Neural crest cell (in vitro differentiated cells): Measurements from ENCODE around the gene PDAP1. TPM values are rescaled to one million over a fixed set of nuclear protein-coding genes. Genes with fewer than 3 reads are reported as not detected.
"Not testable (repeated sequence)": the region's sequence is repeated elsewhere in the genome, so short reads cannot be mapped to it uniquely, and the experiment has no call there.

Experiments
- DNase-seq: peaks from one replicate; pipeline ENCODE4 v3.0.0; 2021; ENCODE audit warnings: low read depth, mixed read lengths, low spot score
- H3K27ac Mint-ChIP-seq: one replicate; pipeline ENCODE4 v1.8.0; 2021; ENCODE audit warnings: mild to moderate bottlenecking, mixed read lengths; ENCODE audit not compliant: unreplicated experiment
- H3K27me3 Mint-ChIP-seq: 2 replicates; pipeline ENCODE4 v1.8.0; 2021; ENCODE audit warnings: low read depth, mild to moderate bottlenecking, mixed read lengths
- H3K36me3 Mint-ChIP-seq: 2 replicates; pipeline ENCODE4 v1.8.0; 2021; ENCODE audit warnings: low read depth, mild to moderate bottlenecking, mixed read lengths
- H3K4me1 Mint-ChIP-seq: 2 replicates; pipeline ENCODE4 v1.8.0; 2021; ENCODE audit warnings: mixed read lengths
- H3K4me3 Mint-ChIP-seq: one replicate; pipeline ENCODE4 v1.8.0; 2021; ENCODE audit warnings: mild to moderate bottlenecking, mixed read lengths
- H3K9me3 Mint-ChIP-seq: 2 replicates; pipeline ENCODE4 v1.8.0; 2021; ENCODE audit warnings: mixed read lengths
- CTCF ChIP-seq: fragments of 200-600 bp; sonication (generic); conservative IDR thresholded peaks from 2 replicates; pipeline ENCODE4 v1.5.0; 2021; ENCODE audit warnings: antibody characterized with exemption, mild to moderate bottlenecking
- total RNA-seq: library from RNA; stranded (reverse); gene quantifications from 2 replicates; pipeline ENCODE4 v1.2.1, GENCODE V29; 2021

The PDAP1 gene
- total RNA-seq, 1 donor from 2014 or later, result 146 TPM

- peak overlapping the region; percentile 57 for H3K4me3 Mint-ChIP-seq
- not testable (repeated sequence) for H3K27ac Mint-ChIP-seq, DNase-seq, H3K36me3 Mint-ChIP-seq, H3K27me3 Mint-ChIP-seq, H3K4me1 Mint-ChIP-seq, H3K9me3 Mint-ChIP-seq
- TF ChIP-seq CTCF, result peak; percentile 7
Observed at GRCh38 chr7:99387239-99387635, 21.2 kb downstream of the PDAP1 start.

DNA sequence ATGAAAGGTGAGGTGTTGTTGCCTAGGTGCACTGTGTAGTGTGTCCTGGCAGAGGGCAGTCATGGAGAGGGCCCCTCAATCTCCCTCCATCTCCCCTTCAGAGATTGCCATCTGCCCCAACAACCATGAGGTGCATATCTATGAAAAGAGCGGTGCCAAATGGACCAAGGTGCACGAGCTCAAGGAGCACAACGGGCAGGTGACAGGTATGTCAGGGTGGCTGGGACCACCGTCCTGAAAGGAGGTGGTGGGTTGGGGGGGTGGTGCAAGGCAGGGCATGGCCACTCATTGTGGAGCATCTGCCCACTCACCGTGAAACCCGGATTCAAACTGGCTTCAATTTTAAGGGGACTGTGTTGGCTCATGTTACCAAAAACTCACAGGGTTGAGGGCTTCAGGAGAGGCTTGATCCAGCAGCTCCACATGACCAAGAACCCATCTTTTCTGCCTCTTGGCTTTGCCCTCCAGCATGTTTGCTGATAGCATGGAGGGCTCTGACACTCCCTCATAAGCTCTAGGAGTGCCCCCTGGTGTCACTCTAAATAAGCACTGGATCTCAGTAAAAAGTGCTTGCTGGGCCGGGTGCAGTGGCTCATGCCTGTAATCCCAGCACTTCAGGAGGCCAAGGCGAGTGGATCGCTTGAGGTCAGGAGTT lies 21.7 kb downstream of the PDAP1 start:
- Mint-ChIP-seq H3K4me3 (peak overlapping the region; percentile 57), H3K9me3 (no peaks in the 10 kb centered on the region), H3K36me3 (peaks cover 2% of the 10 kb centered on the region), H3K27me3 (no peaks in the 10 kb centered on the region), H3K27ac (no peak overlapping the region), H3K4me1 (no peaks in the 10 kb centered on the region)
- peak; percentile 41 for TF ChIP-seq CTCF
- no peak for DNase-seq

GRCh38 chr7:99385564-99385963 lies 22.8 kb downstream of the PDAP1 start:
- Mint-ChIP-seq H3K27me3 (no peaks in the 10 kb centered on the region), H3K4me1 (peaks cover 6% of the 10 kb centered on the region)
- TF ChIP-seq CTCF, result no peak

GRCh38 chr7:99384523-99384922 lies 23.9 kb downstream of the PDAP1 start:
- no peak for TF ChIP-seq CTCF
- Mint-ChIP-seq H3K27me3 (no peaks in the 10 kb centered on the region), H3K4me1 (peaks cover 14% of the 10 kb centered on the region), H3K36me3 (peaks cover 2% of the 10 kb centered on the region), H3K9me3 (no peaks in the 10 kb centered on the region), H3K27ac (no peak overlapping the region), H3K4me3 (no peak overlapping the region)
- DNase-seq, result no peak

More at GRCh38 chr7:99385564-99385963, 22.8 kb downstream of the PDAP1 start:
- H3K36me3 Mint-ChIP-seq, result peaks cover 2% of the 10 kb centered on the region
- DNase-seq, result no peak
- no peak overlapping the region for H3K4me3 Mint-ChIP-seq
- no peaks in the 10 kb centered on the region for H3K9me3 Mint-ChIP-seq
- no peak overlapping the region for H3K27ac Mint-ChIP-seq

GRCh38 chr7:99383791-99384370 lies 24.5 kb downstream of the PDAP1 start:
- no peak for DNase-seq
- no peak for TF ChIP-seq CTCF
- H3K4me1 Mint-ChIP-seq, result peaks cover 20% of the 10 kb centered on the region
- no peak overlapping the region for H3K4me3 Mint-ChIP-seq
- no peaks in the 10 kb centered on the region for H3K9me3 Mint-ChIP-seq
- H3K27ac Mint-ChIP-seq, result peak overlapping the region; percentile 78
- H3K36me3 Mint-ChIP-seq, result peaks cover 2% of the 10 kb centered on the region
- no peaks in the 10 kb centered on the region for H3K27me3 Mint-ChIP-seq
